Right lobe of liver (tissue), 6 donors: ENCODE results near the gene GIT2. TPM values are rescaled to one million over a fixed set of nuclear protein-coding genes. Genes with fewer than 3 reads are reported as not detected.

Source experiments
- ATAC-seq, 4 donors: fragments of 200-7000 bp; cut with Tn5 transposase; one replicate each; pipeline ENCODE4 v1.9.1; 2020; ENCODE audit warnings: mild to moderate bottlenecking in 4 of 4, moderate library complexity in 4 of 4
- DNase-seq, 3 donors: peaks; one replicate each; pipeline ENCODE4 v3.0.0-alpha.2; 2020
- H3K27ac ChIP-seq, 3 donors: fragments of 200-600 bp; one replicate each; pipeline ENCODE4 v1.8.0; 2022
- H3K27me3 ChIP-seq, 2 donors: fragments of 200-600 bp; one replicate each; pipeline ENCODE4 v1.8.0; 2022
- H3K36me3 ChIP-seq, 4 donors: fragments of 200-600 bp; sonication (generic) in 1 of 4; one replicate each; pipeline versions ENCODE4 v1.5.1 to v1.8.0; 2017 to 2022; ENCODE audit warnings: control low read depth in 1 of 4
- H3K4me1 ChIP-seq, 4 donors: fragments of 200-600 bp; sonication (generic) in 1 of 4; one replicate each; pipeline versions ENCODE4 v1.5.1 to v1.8.0; 2017 to 2022; ENCODE audit warnings: control low read depth in 1 of 4
- H3K4me3 ChIP-seq, 3 donors: fragments of 200-600 bp; one replicate each; pipeline ENCODE4 v1.8.0; 2022
- H3K9me3 ChIP-seq, 4 donors: fragments of 200-600 bp; sonication (generic) in 1 of 4; one replicate each; pipeline versions ENCODE4 v1.5.1 to v1.8.0; 2017 to 2022; ENCODE audit warnings: control low read depth in 1 of 4
- CTCF ChIP-seq, 4 donors: fragments of 200-600 bp in 3 of 4; fragments of 450-650 bp in 1 of 4; IDR thresholded peaks; one replicate each; pipeline versions ENCODE4 v1.5.1 to v1.8.0; 2016 to 2022; ENCODE audit warnings: antibody characterized with exemption in 4 of 4, mild to moderate bottlenecking in 2 of 4
- POLR2A ChIP-seq: fragments of 450-650 bp; IDR thresholded peaks from one replicate; pipeline ENCODE4 v1.6.1; 2017; ENCODE audit warnings: antibody characterized with exemption, mild to moderate bottlenecking
- WGBS: methylation state at CpG from one replicate; pipeline ENCODE4 v1.1.6; 2018; ENCODE audit warnings: low coverage, low lambda C conversion rate; ENCODE audit not compliant: insufficient coverage; ENCODE audit errors: missing lambda C conversion rate; 5-methylcytosine and 5-hydroxymethylcytosine counted together
- intact Hi-C, 2 donors: fragments of 100-400 bp; cut with DNase I; formaldehyde crosslinking; loops; one replicate each; pipeline versions ENCODE4 v1.11.2 to v1.14.1; 2022
- total RNA-seq, 6 experiments: library from RNA; depleted of rRNA in 2 of 6; stranded (reverse); fragments of >200 nt in 2 of 6; fragmentation: NEBNext Ultra II Directional in 3 of 6; extraction: Animal tissue kit (Norgen Biotek cat#: 25700) in 3 of 6; gene quantifications; one replicate each; pipeline versions ENCODE4 v1.1.0 to v1.2.4, GENCODE V29; 2016 to 2023
- donor health status: DM: no; HTN: yes; CAD: no.
- donor health status: DM: no; HTN: no; CAD: no.
- donor health status: DM: no; HTN: no; CAD: no.
- donor health status: DM: no; HTN: yes; CAD: no.
- donor health status: DM: no; HTN: yes; CAD: no.

Gene GIT2
- total RNA-seq, 6 experiments from 2014 or later, result 13.3 to 24.8 (median 16.8) TPM

GRCh38 chr12:109923038-109923437, 73.1 kb downstream of the GIT2 start:
- ATAC-seq (no peak), DNase-seq (no peak)
- Histone ChIP-seq H3K27me3 (no peaks in the 10 kb centered on the region), H3K27ac (no peak overlapping the region), H3K4me1 (no peaks in the 10 kb centered on the region), H3K9me3 (no peaks in the 10 kb centered on the region), H3K4me3 (no peak overlapping the region), H3K36me3 (peaks cover 0 to 15% (median 2%) of the 10 kb centered on the region in 4 donors)
- intact Hi-C loops, result no loop called here
- TF ChIP-seq CTCF (IDR thresholded peaks at IDR 0.05), result no peak
- WGBS, result 83% methylated on average over 1 of the region's 5 CpGs

GRCh38 chr12:109921982-109922381, 74.2 kb downstream of the GIT2 start:
- no peaks in the 10 kb centered on the region for H3K27me3 ChIP-seq
- H3K36me3 ChIP-seq, result peaks cover 0 to 25% (median 4%) of the 10 kb centered on the region in 4 donors
- H3K9me3 ChIP-seq, result no peaks in the 10 kb centered on the region
- no peak for ATAC-seq
- intact Hi-C loops, result no loop called here
- no peak overlapping the region for H3K27ac ChIP-seq
- no peak overlapping the region for H3K4me3 ChIP-seq
- DNase-seq, result no peak
- TF ChIP-seq CTCF (IDR thresholded peaks at IDR 0.05) (no peak), POLR2A (no peak)
- WGBS, result 18% methylated on average over 1 of the region's 4 CpGs
- no peaks in the 10 kb centered on the region for H3K4me1 ChIP-seq

- H3K36me3 ChIP-seq, result peaks cover 0 to 41% (median 9%) of the 10 kb centered on the region in 4 donors
- TF ChIP-seq CTCF (IDR thresholded peaks at IDR 0.05) (no peak), POLR2A (no peak)
- no peaks in the 10 kb centered on the region for H3K9me3 ChIP-seq
- DNase-seq (peak in 1 of 3 donors; percentile 13), ATAC-seq (no peak)
- no peaks in the 10 kb centered on the region for H3K27me3 ChIP-seq
- WGBS, result 95% methylated on average over 8 of the region's 11 CpGs
- intact Hi-C loops, result no loop called here
- no peak overlapping the region for H3K27ac ChIP-seq
- no peaks in the 10 kb centered on the region for H3K4me1 ChIP-seq
- no peak overlapping the region for H3K4me3 ChIP-seq
Measured at GRCh38 chr12:109920261-109920780, 75.8 kb downstream of the GIT2 start.

- Histone ChIP-seq H3K36me3 (peaks cover 0 to 48% (median 12%) of the 10 kb centered on the region in 4 donors), H3K27ac (no peak overlapping the region), H3K9me3 (no peaks in the 10 kb centered on the region), H3K27me3 (no peaks in the 10 kb centered on the region), H3K4me1 (no peaks in the 10 kb centered on the region), H3K4me3 (no peak overlapping the region)
- 77% methylated on average over 9 of the region's 10 CpGs for WGBS
- DNase-seq (no peak), ATAC-seq (no peak)
- TF ChIP-seq CTCF (IDR thresholded peaks at IDR 0.05), result no peak
- no peak for TF ChIP-seq POLR2A
- intact Hi-C loops, result no loop called here
Measured at GRCh38 chr12:109919456-109919855, 76.7 kb downstream of the GIT2 start.

- Histone ChIP-seq H3K27ac (no peak overlapping the region), H3K9me3 (no peaks in the 10 kb centered on the region), H3K4me1 (peaks cover 0 to 2% (median 0%) of the 10 kb centered on the region in 4 donors), H3K36me3 (peaks cover 0 to 52% (median 12%) of the 10 kb centered on the region in 4 donors), H3K27me3 (no peaks in the 10 kb centered on the region), H3K4me3 (no peak overlapping the region)
- intact Hi-C loops, result no loop called here
- 85% methylated on average over 2 of the region's 4 CpGs for WGBS
- ATAC-seq (no peak), DNase-seq (no peak)
- TF ChIP-seq POLR2A, result no peak
- no peak for TF ChIP-seq CTCF (IDR thresholded peaks at IDR 0.05)
Measured at GRCh38 chr12:109916045-109916444, 80.1 kb downstream of the GIT2 start.
